HG03045 (cell line): ENCODE measurements around the gene KLC1.
A peak's percentile ranks its signal among the peaks of the same experiment; 100 is the strongest.

ENCODE experiments used
- ATAC-seq: cut with Tn5 transposase; IDR thresholded peaks from one replicate; pipeline ENCODE4 v1.9.1; 2021; ENCODE audit warnings: mild to moderate bottlenecking, moderate library complexity; ENCODE audit not compliant: unreplicated experiment

KLC1 gene

DNA sequence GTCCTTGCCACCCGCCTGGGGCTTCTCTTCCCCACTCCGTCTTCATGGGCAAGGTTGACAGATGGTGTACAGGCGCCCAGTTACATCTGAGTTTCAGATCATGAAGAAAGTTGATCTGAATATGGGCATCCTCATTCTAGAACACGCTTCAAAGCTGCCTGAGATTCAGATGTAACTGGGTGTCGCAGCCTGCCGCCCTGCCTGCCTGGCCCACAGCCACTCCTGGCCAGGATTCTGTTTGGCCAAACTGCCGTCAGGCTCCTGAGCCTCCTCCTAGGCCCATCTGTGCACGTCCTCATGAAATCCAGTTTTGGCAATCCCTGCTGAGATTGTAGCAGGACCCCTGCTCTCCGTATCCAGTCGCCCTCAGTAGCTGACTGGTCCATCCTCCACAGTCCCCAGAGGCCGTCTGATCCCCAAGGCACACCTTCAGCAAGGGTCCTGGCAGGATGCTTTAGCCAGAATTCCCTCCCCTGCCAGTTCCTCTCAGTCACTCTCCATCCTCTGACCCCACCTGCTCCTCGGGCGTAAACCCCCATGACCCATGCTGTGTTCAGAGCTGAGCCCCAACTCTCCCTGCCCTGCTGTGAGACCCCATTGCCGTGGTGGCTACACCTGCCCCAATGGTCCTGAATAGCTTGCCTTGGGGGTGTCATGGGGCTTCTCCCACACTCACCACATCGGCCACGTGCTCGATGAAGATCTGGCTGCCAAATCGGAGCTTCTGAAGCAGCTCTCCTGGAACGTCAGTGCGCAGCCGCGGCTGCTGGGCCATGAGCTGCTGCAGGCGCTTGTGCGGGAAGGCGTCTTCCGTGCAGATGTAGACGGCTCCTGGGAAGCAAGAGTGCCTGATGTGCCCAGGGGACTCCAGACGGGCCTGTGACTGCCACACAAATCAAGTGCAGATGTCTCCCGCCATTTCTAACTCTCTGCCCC lies 73.8 kb downstream of the KLC1 start:
- no peak for ATAC-seq

GRCh38 chr14:103703433-103704385 lies 74.7 kb downstream of the KLC1 start:
- ATAC-seq: no peak

GRCh38 chr14:103704708-103705107 lies 75.7 kb downstream of the KLC1 start:
- ATAC-seq: no peak

- no peak for ATAC-seq
Measured at GRCh38 chr14:103705118-103705503, 76.1 kb downstream of the KLC1 start.

DNA sequence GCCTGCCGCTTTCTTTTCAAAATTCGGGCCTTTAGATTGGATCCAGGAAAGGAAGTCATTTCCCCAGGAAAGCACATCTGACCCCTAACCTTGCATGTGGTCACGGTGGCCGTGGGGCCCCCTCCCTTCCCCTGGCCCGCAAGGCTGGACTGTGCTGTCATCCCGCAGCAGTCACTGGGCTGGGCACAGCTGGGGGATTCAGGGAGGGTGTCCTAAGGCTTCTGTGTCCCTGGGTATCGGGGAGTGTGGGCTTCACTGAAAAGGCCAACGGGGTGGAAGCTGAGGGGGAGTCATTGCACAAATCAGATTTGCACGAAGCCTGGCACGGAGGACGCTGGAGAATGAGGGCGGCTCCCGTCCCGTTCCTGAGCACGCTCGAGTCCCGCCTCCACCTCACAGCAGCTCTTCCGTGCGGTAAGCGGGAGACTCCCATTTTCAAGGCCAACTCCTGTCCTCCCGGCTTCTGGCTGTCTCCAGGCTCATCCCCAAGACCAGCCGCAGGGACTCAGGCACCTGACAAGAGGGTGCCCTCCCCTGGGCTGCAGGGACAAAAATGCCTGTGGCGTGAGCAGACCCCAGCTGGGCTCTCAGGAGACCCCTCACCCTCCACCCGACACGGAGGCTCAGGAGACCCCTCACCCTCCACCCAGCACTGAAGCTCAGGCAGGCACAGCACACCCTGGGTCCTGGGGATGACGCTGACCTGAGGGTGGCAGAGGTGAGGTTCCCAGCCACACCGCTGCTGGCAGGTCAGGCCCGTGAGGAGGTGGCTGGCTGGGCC lies 76.7 kb downstream of the KLC1 start:
- no peak for ATAC-seq

GRCh38 chr14:103706551-103707328 lies 77.7 kb downstream of the KLC1 start:
- no peak for ATAC-seq

DNA sequence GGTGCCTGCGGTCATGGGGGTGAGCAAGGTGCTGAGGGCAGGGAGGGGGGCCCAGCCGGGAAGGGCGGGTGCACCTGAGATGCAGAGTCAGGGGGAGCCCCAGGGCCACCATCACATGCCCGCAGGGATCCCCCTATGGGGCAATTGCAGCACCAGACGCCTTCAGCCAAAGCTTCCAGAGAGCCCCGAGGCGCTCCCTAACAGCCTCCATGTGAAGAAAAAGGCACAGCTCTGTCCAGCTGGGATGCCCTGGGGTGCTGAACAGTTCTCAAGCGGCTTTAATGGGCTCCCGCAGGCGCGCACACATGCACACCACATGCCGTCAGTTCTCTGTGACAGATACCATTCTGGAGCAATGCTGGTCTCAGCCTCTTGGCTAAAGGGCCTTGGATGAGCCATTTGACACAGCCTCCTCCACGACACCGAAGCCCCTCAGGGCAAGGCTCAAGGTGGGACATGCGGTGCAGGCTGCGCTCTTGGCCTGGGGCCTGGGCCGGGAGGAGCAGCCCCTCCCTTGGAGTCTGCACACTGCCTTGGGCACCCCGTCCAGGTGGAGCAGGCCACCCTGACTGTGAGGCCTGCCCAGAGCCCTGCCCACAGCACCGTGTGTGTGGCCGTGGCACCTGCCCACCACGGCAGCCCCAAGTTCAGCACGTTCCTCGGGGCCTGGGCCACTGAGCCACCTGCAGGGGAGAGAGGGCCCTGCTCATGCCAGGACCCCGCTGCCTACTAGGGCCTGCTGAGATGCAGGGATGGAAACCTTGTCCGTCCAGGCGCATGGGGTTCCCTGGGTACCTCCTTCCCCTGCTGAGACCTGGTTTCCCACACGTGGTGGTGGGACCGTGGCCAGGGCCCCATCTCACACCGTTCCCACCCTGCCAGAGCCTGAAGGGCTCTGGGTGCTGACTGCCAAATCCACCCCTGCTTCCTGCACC lies 78.6 kb downstream of the KLC1 start:
- ATAC-seq: no peak

DNA sequence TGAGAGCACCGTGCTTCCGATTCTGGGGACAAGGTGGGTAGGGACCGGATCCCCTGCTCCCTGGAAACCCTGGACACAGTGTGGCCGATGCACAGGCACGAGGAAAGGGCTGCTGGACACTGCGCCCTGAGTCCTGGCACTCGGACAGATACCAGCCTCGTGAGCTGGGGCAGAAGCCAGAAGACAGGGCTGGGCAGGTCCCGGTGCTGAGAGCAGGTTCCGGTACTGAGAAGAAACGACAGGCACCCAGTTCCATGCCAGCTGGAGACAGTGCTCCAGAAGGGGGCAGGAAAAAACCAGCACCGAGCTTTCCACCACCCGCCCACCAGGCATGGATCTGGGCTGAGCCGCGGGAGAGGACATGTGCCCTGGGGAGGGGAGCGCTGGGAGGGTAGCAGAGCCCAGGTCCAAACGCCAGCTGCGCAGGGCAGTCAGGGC lies 79.8 kb downstream of the KLC1 start:
- no peak for ATAC-seq

DNA sequence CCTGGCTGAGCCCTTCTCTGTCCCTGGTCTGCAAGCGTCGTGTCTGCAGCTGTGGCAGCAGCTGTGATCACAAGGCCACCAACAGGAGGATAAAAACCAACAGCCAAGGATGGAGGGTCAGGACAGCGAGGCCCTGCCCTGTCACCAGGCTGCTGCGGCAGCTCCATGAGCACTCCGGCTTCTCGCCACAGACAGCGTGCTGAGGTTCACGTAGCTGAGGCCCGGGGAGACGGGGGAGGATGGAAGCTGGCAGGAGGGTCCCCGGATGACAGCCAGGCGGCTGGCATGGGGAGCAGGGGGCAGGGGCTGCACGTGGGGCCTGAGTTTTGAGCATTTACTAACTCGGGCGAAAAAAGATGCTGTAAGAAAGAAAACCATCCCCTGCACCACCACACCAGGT lies 80.8 kb downstream of the KLC1 start:
- ATAC-seq: no peak

DNA sequence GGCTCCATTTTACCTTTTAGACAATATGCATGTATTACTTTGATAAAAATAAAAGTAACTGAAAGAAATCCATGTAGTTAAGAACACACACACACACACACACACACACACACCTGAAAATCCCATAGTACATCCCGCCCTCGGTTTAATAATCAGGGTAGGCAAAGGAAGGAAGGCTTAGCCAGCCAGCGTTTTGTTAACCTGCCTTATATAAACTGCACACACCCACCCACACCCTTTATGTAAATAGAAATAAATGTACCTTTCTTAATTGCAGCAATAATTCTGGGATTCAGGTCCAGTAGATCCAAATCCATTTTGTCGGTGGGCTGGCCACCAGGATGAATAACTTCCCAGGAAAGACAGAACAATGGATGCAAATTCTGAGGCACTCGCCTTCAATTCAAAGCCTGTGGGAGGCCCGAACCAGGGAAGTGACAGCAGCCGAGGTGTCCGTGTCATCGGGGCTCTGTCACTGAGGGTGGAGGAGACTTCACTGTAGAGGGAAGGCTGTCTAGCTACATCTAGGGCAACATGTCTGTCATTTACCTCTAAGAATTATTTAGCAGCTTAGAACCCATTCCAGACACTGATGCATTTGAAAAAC lies 81.9 kb downstream of the KLC1 start:
- ATAC-seq: no peak

GRCh38 chr14:103711516-103712431 lies 82.8 kb downstream of the KLC1 start:
- no peak for ATAC-seq

DNA sequence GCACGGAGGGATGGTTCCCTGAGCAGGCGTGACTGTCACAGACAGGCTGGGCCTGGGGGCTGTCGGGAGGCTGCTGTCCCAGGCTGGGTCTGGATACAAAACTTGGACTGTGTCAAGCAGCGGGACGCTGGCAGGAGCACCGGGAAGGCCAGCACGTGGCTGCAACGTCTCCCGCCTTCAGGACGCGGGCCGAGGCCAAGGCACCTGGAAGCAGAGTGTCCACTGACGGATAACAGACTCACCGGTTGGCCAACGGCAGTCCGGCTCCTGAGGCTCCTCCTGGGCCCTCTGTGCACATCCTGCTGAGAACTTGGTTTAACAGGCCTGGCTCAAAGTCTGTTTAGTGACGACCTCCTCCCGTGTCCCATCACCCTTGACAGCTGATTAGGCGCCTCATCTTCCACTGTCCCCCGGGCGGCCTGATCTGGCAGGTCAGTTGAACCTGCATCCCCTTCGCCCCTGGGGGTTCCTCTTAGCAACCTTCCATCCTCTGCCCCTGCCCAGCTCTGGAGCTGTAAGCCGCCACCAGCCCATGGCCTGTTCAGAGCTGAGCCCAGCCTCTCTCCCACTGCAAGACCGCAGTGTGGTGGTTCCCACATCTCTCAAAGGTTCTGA lies 83.7 kb downstream of the KLC1 start:
- ATAC-seq: no peak

DNA sequence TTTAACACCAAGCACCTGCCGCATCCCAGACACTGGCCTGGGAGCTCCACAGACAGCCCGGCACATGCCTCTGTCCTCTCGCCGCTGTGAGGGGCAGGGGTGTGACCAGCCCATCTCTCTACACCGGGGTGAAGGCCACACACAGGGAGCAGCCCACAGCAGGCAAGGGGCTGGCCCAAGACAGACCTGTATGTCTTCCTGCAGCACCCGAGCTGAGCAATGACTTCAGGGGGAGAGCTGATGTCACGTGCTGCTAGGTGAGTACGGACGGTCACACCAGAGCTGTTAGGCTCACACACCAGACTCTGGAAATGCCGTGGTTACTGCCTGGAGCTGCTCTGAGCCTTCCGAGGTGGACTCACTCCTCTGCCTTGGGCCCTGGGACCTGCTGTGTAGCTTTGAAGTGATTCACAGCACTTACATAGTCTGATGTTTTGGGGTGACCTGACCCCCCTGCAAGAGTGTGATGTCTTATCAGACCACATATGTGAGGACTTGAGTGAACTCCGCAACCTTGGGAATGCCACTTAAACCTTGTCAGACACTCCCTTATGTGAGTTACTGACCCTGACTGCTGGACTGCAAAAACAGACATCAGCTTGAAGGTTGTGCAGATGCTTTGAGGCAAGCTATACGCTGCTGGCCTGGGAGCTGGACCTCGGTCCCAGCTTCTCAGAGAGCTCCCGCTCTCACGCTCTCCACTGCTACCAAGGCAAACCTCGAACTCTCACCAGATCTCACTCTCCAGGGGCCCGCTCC lies 84.5 kb downstream of the KLC1 start:
- ATAC-seq: no peak

- no peak for ATAC-seq
Measured at GRCh38 chr14:103714063-103714724, 85.2 kb downstream of the KLC1 start.

GRCh38 chr14:103715052-103716000 lies 86.3 kb downstream of the KLC1 start, which contains the start of the genes XRCC3 and ZFYVE21:
Gene XRCC3 (minus strand): TSS chr14:103715451. CDS start chr14:103711087, 4,364 bp downstream.
Gene ZFYVE21 (plus strand): TSS chr14:103715810. CDS start chr14:103715842, 32 bp downstream.
- ATAC-seq: peak; percentile 94
